Loucy (cell line): ENCODE measurements around the gene UQCRFS1.

ENCODE experiments used
- EZH2phosphoT487 ChIP-seq: fragments of 200-600 bp; IDR thresholded peaks from 2 replicates; pipeline ENCODE4 v1.6.1; 2018; ENCODE audit warnings: antibody characterized with exemption, mild to moderate bottlenecking, moderate library complexity, borderline replicate concordance
- TF ChIP-seq, protein P1 (sequence below): fragments of 200-600 bp; sonication (generic); conservative IDR thresholded peaks from 2 replicates; pipeline ENCODE4 v1.5.1; 2014; ENCODE audit warnings: mild to moderate bottlenecking, antibody characterized with exemption, low read length

DNA sequence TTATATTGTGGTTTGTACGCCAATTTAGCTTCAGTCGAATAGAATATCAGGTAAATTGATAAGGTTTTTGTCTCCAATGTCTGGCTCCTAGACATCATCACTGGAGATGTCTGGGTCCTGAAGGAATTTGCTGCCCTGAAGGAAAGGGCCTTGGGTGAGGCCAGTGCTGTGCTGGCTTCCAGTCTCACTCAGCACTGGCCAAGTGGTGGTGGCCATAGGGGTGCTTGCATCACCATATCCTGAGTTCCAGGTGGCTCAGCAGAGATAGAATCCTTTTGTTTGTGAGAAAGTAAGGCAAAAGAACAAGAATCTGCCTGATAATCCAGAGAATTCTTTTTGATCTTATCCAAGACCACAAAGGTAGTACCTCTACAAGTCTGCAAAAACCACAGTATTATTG is 39.1 kb downstream of the UQCRFS1 start:
- TF ChIP-seq, protein P1, sequence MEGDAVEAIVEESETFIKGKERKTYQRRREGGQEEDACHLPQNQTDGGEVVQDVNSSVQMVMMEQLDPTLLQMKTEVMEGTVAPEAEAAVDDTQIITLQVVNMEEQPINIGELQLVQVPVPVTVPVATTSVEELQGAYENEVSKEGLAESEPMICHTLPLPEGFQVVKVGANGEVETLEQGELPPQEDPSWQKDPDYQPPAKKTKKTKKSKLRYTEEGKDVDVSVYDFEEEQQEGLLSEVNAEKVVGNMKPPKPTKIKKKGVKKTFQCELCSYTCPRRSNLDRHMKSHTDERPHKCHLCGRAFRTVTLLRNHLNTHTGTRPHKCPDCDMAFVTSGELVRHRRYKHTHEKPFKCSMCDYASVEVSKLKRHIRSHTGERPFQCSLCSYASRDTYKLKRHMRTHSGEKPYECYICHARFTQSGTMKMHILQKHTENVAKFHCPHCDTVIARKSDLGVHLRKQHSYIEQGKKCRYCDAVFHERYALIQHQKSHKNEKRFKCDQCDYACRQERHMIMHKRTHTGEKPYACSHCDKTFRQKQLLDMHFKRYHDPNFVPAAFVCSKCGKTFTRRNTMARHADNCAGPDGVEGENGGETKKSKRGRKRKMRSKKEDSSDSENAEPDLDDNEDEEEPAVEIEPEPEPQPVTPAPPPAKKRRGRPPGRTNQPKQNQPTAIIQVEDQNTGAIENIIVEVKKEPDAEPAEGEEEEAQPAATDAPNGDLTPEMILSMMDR = no peak
- TF ChIP-seq EZH2phosphoT487 = no peak
